CD4-positive, alpha-beta T cell treated with Interleukin-15 for 4 hours (primary cell): ENCODE results near the gene RUBCNL.
"Not testable (repeated sequence)": the region's sequence is repeated elsewhere in the genome, so short reads cannot be mapped to it uniquely, and the experiment has no call there.

Source experiments
- DNase-seq: peaks from one replicate; pipeline ENCODE4 v3.0.0-alpha.2; 2020; ENCODE audit warnings: low spot score

The RUBCNL gene, protein sequence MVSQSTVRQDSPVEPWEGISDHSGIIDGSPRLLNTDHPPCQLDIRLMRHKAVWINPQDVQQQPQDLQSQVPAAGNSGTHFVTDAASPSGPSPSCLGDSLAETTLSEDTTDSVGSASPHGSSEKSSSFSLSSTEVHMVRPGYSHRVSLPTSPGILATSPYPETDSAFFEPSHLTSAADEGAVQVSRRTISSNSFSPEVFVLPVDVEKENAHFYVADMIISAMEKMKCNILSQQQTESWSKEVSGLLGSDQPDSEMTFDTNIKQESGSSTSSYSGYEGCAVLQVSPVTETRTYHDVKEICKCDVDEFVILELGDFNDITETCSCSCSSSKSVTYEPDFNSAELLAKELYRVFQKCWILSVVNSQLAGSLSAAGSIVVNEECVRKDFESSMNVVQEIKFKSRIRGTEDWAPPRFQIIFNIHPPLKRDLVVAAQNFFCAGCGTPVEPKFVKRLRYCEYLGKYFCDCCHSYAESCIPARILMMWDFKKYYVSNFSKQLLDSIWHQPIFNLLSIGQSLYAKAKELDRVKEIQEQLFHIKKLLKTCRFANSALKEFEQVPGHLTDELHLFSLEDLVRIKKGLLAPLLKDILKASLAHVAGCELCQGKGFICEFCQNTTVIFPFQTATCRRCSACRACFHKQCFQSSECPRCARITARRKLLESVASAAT

DNA sequence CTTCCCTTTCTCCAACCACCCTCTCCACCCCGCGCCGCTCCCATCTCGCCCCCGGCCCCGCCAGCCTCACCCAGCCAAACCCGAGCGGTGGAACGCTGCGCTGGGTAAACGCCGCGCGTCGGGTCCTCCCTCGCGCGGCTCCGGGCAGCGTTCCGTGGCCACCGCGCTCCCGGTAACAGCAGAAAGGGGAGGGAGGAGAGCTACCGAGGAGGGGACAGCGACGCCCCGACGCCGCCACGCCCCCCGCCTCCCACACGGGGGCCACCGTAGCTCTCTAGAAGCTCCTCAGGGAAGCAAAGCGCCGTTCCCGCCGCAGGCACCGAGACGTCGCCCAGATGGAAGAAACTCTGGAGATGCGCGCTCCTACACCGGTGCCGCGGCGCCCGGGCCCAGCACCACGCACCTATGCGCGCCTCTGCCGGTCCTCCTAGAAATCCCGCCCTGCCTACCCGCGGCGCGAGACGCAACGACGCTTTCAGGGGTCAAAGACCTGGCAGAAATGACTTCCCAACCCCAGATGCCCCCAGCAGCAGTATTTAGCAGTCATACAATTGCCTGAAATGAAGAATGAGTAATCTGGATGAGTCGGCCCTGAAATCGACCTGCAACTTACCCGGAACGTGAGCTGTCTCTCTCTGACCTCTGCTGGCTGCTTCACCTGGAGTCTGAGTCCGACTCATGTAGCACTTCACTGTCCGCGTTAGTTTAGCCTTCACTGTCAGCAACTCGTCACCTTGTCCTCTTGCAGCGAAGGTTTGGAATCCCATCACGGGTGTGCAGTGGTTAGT is at the start of gene RUBCNL:
Gene RUBCNL (minus strand): TSS at position 189 of the 788 bp plus-strand sequence. CDS start 14,777 bp downstream, outside the sequence.
- no peak for DNase-seq

DNA sequence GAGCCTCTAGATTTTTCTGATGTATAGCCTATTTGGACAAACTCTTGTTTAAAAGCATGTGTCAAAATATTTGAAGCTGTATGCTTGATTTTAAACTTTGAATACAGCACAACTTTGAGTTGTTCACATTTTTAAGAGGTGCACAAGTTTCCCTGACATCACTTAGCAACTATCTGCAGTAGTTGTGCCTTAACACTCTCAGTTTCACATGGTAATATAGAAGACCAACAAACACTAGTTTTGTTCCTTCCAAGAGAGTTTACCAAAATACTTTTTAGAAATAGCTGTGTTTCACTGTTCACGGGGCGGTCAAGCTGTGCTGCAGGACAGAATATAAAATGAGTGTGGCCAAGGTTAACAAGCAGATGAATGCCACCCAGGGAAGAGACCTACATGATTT is 42.5 kb upstream of the RUBCNL start:
- not testable (repeated sequence) for DNase-seq

DNA sequence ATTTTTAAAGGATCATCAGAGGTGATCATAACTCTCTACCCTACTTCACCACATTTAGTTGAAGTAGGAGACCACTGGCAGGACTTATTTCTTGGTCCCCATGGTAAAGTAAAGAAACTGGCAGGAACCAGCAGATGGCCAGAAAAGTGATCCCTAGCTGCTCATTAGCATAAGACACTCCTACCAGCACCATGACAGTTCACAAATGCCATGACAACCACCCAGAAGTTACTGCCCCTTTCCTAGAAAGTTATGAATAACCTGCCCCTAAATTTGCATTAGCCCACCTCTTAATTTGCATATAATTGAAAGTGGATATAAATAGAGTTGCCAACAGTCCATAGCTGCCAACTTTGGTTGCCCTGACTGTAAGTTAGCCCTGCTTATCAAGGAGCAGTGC is 18.4 kb upstream of the RUBCNL start:
- DNase-seq, result no peak

DNA sequence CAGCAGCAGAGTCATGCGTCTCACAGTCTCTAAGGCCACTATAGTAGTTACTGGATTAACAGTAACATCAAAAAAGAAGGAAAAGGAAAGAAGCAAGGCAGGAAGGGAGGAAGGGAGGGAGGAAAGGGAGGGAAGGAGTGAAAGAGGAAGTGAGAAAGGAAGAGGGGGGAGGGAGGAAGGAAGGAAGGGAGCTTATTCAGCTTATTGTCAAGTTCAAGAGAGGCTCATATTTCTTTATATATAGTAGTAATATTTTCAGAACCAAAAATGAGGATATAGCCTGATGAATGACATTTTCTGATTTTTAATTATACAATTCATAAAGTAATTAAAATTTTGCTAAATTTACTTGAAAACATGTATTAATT is 17.7 kb upstream of the RUBCNL start:
- DNase-seq, result no peak

DNA sequence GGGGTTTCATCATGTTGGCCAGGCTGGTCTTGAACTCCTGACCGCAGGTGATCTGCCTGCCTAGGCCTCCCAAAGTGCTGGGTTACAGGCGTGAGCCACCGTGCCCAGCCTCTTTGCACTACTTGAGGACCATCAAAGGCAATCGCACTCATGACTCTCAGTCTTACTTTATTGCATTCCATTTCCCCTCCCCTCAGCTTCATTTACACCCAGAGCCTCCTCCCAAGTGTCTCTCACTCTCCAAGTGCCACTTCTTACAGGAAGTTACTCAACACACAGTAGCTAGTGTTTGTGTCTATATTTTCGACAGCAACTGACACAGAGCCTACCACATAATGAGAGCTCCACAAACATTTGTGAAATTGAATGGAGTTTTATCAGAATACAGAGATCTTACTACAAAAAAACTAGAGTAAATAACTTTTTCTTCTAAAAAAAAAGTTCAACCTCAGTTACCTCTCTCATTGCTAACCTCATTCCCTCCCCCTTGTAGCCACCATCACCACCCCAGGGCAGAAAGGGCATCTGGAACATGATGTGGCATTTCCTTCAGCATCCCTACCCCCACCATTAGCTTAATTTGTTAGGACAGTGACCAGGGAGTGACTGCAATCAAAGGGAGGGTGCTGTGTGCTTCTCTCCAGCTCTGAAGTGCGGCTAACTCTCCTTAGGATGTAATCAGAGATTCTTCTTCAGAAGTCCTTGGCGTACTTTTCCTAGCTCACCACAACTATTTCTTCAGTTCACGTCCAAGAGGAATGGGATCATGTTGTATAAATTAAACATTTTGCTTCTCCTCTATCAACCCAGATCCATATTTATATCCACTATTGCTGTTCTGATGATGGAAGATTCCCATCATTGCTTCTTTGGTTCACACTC is 17.0 kb upstream of the RUBCNL start:
- no peak for DNase-seq

DNA sequence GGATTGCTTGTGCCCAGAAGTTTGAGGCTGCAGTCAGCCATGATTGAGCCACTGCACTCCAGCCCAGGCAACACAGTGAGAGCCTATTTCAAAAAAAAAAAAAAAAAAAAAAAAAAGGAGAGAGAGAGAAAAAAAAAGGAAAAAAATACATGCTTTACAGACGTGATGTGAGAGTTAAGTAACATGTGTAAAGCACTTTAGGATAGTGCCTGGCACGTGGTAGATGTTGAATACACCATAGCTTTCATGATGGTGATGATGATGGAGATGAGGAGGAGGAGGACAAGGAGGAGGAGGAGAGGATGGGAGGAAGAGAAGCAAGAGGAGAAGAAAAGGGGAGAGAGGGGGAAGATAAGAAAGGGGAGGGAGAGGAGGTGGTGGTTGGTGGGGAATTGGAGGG is 15.1 kb upstream of the RUBCNL start:
- DNase-seq, result no peak

DNA sequence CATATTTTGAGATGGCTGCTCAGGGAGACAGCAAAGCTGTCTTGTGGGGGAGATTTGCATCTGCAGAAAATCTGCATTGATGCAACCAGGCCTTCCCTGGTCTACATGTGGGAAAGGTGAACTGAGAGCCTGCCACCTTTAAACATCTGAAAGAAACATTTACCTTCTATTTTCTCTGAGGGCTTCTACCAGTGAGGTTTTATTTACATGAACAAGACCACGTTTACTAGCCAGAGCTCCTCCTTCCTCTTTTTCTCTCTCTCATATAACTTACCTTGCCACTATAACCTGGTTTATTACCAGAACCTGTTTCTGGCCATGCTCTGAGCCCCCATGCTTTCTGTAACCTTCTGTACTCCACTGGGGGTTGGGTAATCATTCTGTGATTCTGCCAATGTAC is 14.4 kb upstream of the RUBCNL start:
- no peak for DNase-seq

DNA sequence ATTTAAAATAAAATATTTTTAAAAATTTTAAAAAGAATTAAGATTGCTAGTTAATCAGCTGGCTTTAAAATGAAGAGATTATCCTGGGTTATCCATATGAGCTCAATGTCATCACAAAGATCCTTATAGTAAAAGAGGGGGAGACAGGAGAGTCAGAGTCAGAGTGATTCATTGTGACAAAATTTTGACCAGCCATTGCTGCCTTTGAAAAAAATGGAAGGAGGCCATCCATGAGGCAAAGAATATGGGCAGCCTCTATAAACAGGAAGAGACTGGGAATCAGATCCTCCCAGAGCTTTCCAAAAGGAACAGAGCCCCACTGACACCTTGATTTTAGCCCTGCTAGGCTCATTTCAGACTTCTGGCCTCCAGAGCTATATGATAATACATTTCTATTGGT is 9.3 kb upstream of the RUBCNL start:
- DNase-seq, result no peak

DNA sequence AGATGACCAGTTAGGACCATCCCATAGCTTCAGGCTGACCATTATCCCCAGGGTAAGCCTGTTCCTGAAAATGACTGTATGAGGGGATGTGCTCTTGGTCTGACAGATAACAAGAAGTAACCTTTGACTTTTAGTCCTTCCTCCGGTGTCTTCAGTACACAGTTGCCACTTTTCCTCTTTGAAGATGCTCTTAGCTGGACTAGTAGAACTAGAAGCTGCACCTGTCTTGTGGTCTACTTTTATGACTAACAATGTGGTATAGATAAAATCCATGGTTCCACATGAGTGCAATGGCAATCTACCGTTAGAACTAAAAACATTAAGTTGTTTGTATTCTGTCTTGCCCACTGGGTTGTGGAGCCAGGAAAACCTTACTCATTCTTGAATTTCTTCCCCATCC is 5.9 kb upstream of the RUBCNL start:
- no peak for DNase-seq

DNA sequence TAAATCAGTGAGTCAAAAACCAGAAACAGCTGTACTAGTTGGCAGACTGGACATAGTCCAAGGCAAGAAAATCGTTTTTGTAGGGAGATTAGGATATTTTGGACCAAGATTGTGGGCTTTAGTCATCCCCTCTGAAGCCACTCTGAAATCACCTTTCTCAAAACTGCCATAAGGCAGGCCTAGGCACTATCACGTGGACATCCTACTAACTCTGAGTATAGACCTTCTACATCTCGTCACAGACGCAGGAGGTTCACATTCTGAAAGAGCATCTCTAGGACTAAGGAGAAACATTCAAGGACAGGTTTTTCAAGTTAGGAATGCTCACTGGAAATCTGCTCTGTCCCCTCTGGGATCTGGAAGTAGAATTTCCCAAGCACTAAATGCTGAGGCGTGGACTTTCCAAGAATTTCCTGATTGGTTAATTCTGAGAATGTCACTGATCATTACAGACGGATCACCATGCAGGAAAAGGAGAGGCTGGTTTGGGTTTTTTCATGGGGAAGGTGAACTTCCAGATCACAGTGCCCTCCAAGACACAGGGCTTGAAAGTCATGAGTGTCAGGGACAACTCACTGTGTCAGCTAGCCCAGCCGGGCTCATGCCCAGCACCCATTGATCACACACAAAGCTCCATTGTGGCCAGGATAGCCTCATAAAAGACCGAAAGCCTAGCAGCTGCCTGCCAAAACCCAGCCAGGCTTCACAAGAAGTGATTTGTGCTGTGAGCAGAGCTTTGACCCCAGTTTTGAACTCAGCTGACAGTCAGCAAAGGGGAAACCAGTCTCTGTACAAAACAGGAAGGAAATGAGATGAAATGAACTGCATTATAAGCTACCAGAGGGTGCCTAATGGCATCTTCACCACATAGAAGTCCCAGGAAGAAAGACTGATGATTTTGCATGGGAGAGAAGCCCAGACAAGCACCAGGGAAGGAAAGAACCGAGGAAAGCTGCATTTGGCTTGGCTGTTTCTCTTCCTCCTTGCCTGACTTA is 2.7 kb upstream of the RUBCNL start:
- no peak for DNase-seq

DNA sequence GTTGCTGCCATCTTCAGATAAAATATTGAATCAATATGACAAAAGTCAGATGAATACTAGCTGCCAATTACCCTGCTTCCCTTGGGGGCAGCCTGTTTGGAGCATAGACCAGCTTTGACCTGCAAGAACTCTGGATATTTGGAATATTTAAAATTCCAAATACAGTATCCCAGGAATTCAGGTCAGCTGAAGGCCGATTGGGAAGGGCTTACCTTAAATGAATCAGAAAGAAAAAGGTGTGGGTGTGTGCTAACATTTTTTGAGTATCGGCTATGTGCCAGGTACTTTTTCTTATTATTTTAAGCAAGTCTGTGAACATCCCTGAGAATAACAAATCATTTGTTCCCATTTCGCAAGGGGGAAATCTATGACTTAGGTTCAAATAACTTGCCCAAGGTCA is 1.8 kb upstream of the RUBCNL start:
- no peak for DNase-seq

DNA sequence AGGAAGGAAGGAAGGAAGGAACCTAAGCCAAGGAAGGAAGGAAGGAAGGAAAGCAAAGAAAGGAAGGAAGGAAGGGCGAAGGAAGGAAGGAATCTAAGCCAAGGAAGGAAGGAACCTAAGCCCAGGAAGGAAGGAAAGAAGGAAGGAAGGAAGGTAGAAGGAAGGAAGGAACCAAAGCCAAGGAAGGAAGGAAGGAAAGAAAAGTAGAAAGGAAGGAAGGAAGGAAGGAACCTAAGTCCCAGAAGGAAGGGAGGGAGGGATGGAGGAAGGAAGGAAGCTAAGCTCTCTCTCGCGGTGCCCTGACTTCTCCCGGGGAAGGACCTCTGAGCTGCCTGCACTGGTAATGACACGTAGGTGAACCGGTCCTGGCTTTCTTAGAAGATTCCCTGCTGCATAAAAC is 1.3 kb upstream of the RUBCNL start:
- DNase-seq, result no peak

DNA sequence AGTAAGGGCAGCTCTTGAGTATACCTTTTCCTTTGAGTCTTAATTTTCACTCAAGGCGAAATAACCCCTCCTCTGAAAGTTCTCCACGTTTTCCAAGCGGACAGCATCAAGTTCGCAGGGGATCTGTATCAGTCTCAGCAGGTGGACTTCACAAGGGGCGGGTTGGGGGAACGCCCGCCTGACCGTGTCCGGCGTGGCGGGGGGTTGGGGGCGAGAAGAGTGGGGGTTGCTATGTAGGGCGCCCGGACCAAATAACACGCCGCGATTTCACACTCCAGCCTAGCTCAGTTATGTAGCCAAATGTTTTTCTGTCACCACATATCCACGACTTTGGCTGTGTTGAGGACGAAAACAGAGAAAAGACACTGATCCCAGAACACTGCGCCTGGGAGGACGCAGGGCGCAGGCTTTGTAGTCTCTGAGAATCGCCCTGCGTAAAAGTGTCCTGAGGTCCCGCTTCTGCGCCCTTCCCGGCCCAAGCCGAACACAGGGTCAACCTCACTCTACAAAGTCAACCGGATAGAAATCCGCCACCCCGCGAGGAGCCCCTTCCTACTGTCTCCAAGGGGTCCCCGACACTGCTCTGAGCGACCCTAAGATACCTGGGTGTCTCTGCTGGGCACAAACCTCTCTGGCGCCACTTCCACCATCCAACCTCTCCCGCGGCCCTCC is 524 bp downstream of the RUBCNL start:
- DNase-seq, result no peak

DNA sequence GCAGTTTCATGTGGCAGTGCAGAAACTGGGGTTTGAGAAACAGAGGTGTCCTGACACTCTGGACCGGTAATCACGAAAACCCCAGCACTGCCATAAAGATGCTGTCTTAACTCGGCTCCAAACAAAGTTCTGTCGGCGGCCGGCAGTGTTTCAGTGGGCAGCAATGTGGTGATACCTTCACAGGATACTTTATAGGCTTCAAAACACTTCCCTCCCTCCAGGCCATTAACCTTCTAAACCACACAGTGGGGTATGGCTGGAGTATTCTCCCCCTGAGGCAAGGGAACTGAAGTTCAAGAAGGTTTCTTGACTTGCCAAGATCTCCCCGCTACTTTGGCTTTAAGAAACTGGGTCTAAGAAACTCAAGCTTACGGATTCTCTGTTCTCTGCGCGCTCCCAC is 1.1 kb downstream of the RUBCNL start:
- DNase-seq, result no peak

DNA sequence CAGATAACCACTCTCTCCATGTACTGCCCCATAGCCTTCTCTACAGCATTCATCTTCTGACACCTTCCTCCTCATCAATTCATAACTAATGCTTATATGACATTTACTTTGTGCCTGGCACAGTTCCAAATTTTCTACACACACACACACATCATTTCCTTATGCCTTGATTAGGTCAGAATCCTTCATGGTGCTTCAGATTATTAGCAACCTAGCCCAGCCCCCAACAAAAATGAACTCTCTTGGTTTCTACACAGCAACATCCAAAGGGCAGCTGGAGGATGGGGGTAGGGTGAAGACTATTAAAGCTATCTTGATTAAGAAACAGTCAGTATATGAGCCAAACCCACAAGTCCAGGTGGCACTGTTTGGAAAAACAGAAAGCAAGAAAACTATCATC is 3.7 kb downstream of the RUBCNL start:
- no peak for DNase-seq

DNA sequence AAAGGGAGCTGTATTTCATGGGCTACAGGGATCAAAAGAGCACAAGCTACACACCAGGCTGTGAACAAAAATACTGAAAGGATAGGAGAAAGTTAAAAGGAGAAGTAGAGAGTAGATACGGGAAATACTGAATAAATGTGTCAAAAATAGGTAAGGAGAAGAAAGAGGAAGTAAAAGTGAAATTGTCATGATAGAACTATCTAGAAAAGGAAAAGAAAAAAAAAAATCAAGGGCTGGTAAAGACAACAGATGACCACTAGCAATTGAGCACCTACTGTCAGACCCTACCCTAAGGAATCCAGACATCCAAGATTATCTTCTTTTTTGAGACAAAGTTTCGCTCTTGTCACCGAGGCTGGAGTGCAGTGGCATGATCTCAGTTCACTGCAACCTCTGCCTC is 4.8 kb downstream of the RUBCNL start:
- DNase-seq, result no peak

DNA sequence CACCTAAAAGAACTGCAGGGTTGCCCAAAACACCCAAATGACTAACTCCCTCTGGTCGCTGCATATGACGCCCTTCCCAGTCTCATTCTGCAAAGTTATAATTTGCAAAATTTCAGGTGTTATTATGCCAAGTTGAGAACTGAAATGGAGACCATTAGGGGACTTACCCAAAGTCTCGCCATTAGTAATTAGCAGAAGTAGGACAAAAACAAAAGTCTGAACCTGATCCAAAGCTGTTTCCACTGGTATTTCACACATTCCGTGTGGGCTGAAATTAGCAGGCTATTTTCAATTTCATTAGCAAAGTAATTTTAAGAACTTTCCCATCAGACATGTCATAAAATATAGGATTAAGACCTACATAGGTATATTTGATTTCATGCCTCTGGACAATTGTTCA is 6.8 kb downstream of the RUBCNL start:
- DNase-seq, result no peak

DNA sequence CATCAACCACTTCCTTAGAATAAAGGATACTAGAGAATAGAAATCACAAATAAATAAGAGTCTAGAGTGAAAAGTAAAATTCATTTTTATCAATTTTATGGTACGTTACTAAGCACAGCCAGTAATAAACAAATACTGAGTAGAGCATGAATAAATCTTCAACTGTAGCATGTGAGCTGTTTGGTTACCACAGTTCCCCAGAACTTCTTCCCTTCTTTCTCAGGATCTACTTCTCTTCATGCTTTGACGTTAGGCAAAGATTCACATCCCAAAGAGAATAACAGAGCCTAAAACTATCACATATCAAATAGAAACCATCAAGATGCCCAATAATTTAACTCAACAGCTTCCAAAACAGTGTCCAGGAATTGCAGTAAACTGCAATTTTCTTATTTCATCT is 7.4 kb downstream of the RUBCNL start:
- no peak for DNase-seq

DNA sequence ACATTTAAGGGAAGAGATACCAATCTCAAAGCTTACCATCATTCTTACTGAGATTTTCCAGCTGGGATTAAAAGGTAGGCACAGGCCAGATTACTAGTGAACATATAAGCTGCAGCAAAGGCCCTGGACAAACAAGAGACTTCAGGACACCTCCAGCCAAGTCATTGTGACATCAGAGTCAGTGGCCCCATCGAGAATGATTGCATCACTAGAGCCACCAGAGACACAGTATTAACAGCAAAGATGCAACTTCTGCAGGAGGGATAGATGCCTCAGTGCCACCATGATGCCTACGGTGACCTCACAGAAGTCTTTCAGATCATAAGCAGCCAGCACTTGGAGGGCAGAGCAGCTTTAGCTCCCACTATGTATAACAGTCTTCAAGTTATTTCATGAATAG is 8.6 kb downstream of the RUBCNL start:
- no peak for DNase-seq

DNA sequence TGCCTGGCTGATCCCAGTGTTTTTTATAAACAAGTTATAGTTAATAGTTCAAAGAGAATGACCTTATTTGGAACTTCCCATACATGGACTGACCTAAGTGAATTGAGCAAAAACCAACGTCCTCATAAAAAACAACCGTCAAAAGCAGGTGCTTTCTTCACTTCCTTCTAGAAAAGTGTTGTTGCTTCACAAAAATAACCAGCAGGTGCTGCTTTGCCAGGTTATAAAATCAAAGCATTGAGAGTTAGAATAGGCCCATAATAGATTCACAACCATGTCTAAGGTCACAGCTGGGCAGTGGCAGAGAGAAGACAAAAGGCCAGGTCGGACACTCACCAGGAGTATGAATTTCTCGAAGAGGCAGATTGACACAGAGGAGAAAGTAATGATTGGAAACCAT is 9.5 kb downstream of the RUBCNL start:
- no peak for DNase-seq
